Fibroblast of lung (primary cell): ENCODE data around the gene GINM1. TPM values are rescaled to one million over a fixed set of nuclear protein-coding genes. Genes with fewer than 3 reads are reported as not detected.

Experiments
- DNase-seq, 2 donors: peaks; one replicate each; pipeline versions ENCODE4 v3.0.0 to v3.0.0-alpha.2; 2010; ENCODE audit warnings: low read depth in 2 of 2
- H2AFZ ChIP-seq: 2 replicates; pipeline ENCODE4 v1.5.1; 2012; ENCODE audit warnings: low read length, control low read depth, inconsistent platforms
- H3K27ac ChIP-seq: 2 replicates; pipeline ENCODE4 v1.5.1; 2011; ENCODE audit warnings: low read length, control low read depth; ENCODE audit not compliant: insufficient read depth
- H3K27me3 ChIP-seq: 2 replicates; pipeline ENCODE4 v1.5.1; 2011; ENCODE audit warnings: mild to moderate bottlenecking, low read length; ENCODE audit not compliant: control insufficient read depth, insufficient read depth
- H3K36me3 ChIP-seq: 2 replicates; pipeline ENCODE4 v1.5.1; 2011; ENCODE audit warnings: low read length; ENCODE audit not compliant: control insufficient read depth, insufficient read depth
- H3K4me1 ChIP-seq: 2 replicates; pipeline ENCODE4 v1.5.1; 2011; ENCODE audit warnings: low read length; ENCODE audit not compliant: control insufficient read depth, insufficient read depth; ENCODE audit errors: extremely low read depth
- H3K4me2 ChIP-seq: 2 replicates; pipeline ENCODE4 v1.5.1; 2011; ENCODE audit warnings: low read length, control low read depth; ENCODE audit not compliant: insufficient read depth; ENCODE audit errors: extremely low read depth
- H3K4me3 ChIP-seq, 4 experiments: fragments of 200-600 bp in 1 of 4; sonication (generic) in 1 of 4; replicated peaks in 1 of 4; 2 replicates each; pipeline ENCODE4 v1.5.1; 2011 to 2016; ENCODE audit warnings: low read length in 4 of 4, low read depth in 3 of 4, mild to moderate bottlenecking in 3 of 4, control low read depth in 2 of 4, inconsistent platforms in 1 of 4, mixed read lengths in 1 of 4; ENCODE audit not compliant: insufficient read depth in 1 of 4; ENCODE audit errors: control extremely low read depth in 1 of 4
- H3K79me2 ChIP-seq: 2 replicates; pipeline ENCODE4 v1.5.1; 2012; ENCODE audit warnings: mild to moderate bottlenecking, low read length, inconsistent platforms; ENCODE audit not compliant: control insufficient read depth, insufficient read depth
- H3K9ac ChIP-seq: 2 replicates; pipeline ENCODE4 v1.5.1; 2011; ENCODE audit warnings: mild to moderate bottlenecking, low read length, control low read depth; ENCODE audit not compliant: insufficient read depth
- H3K9me3 ChIP-seq: 2 replicates; pipeline ENCODE4 v1.5.1; 2012; ENCODE audit warnings: low read depth, low read length; ENCODE audit not compliant: control insufficient read depth, insufficient read depth
- H4K20me1 ChIP-seq: 2 replicates; pipeline ENCODE4 v1.5.1; 2011; ENCODE audit warnings: low read length; ENCODE audit not compliant: control insufficient read depth, insufficient read depth; ENCODE audit errors: extremely low read depth
- CTCF ChIP-seq, 2 donors: IDR thresholded peaks in 1 of 2; conservative IDR thresholded peaks in 1 of 2; 1 replicate in 1 of 2; 2 replicates in 1 of 2; pipeline ENCODE4 v1.5.1; 2011 to 2012; ENCODE audit warnings: low read length in 2 of 2, control low read depth in 1 of 2, inconsistent platforms in 1 of 2, low read depth in 1 of 2, mild to moderate bottlenecking in 1 of 2
- EZH2 ChIP-seq: IDR thresholded peaks from 2 replicates; pipeline ENCODE4 v1.5.1; 2012; ENCODE audit warnings: low read length, control low read depth, mild to moderate bottlenecking; ENCODE audit errors: missing control alignments
- polyA plus RNA-seq, 2 donors: library from polyadenylated mRNA; depleted of rRNA in 1 of 2; stranded (reverse) in 1 of 2; unstranded in 1 of 2; fragments of >200 nt; gene quantifications; 2 replicates each; pipeline ENCODE4 v1.2.1, GENCODE V29; 2011 to 2012; ENCODE audit warnings: missing spikeins in 1 of 2
- total RNA-seq: library from RNA; depleted of rRNA; stranded (reverse); fragments of >200 nt; gene quantifications from 2 replicates; pipeline ENCODE4 v1.2.1, GENCODE V29; 2014

The GINM1 gene
- total and polyA plus RNA-seq, 2 donors (not counting 1 experiment from before 2014, with no cell fraction given), result 53.8 to 91.1 TPM

DNA sequence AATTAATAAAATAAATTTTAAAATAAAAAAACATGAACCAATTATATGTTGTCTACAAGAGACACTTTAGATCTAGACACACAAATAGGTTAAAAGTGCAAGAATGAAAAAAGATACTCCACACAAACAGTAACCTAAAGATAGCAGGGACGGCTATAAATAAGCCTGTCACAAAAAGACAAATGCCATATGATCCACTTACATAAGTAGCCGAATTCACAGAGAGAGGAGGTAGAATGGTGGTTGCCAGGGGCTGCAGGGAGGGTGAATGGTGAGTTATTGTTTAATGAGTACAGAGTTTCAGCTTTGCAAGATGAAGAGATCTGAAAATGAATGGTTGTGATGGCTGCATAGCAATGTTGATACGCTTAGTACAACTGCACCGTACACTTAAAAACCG is 49.6 kb downstream of the GINM1 start:
- H4K20me1 ChIP-seq, result no peaks in the 10 kb centered on the region
- no peaks in the 10 kb centered on the region for H3K79me2 ChIP-seq
- no peak overlapping the region for H3K4me3 ChIP-seq
- DNase-seq, result no peak
- H3K9ac ChIP-seq, result no peak overlapping the region
- TF ChIP-seq EZH2 (no peak), CTCF (conservative IDR thresholded peaks at IDR 0.05 in 1 of 2, IDR thresholded peaks at IDR 0.05 in 1 of 2; ENCODE audit: low read depth in 1 of 2, low read length in 2 of 2) (no peak)
- no peaks in the 10 kb centered on the region for H3K36me3 ChIP-seq
- no peak overlapping the region for H3K27ac ChIP-seq
- no peaks in the 10 kb centered on the region for H3K27me3 ChIP-seq
- H2AFZ ChIP-seq, result no peak overlapping the region
- H3K4me1 ChIP-seq, result no peaks in the 10 kb centered on the region
- no peaks in the 10 kb centered on the region for H3K9me3 ChIP-seq
- no peak overlapping the region for H3K4me2 ChIP-seq

DNA sequence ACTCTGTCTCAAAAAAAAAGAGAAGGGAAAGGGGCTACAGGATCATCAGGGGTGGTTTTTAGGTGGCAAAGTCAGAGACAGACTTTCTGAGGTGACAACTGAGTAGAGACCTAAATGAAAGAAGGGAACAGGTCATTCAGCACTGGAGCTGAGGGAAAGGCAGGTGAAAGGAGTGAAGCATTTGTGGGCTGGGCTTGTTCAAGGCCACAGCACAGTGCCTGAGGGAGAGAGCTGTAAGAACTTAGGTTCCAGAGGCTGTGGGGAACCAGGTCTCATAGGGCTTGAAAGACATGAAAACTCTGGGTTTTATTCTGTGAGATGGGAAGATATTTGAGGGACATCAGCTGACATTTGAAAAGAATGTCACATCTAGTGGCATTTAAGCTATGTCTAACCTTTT is 61.5 kb downstream of the GINM1 start:
- no peak overlapping the region for H3K4me3 ChIP-seq
- TF ChIP-seq EZH2 (no peak), CTCF (conservative IDR thresholded peaks at IDR 0.05 in 1 of 2, IDR thresholded peaks at IDR 0.05 in 1 of 2; ENCODE audit: low read depth in 1 of 2, low read length in 2 of 2) (no peak)

DNA sequence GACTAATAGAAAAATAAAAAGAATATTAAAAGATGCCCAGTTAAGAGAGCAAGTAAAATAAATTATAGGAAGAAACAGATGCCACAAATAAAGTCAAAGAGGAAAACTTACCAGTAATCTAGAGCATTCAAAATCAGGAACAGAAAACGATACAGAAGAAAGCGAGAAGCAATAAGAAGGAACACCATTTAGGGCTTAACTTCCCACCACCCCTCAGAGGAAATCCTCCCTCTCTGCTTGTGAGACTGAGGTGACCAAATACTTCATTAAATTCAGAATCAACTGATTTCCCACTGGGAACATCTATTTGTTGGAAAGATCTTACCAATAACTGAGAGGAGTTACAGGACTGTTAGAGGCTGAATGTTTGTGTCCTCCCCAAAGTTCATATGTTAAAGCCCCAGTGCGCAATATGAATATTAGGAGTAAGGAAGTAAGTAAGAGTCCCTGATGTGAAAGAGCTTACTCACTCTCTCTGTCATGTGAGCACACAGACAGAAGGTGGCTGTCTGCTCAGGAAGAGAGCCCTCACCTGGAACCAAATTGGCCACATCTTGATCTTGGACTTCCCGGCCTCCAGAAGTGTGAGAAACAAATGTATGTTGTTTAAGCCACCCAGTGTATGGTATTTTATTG is 62.8 kb downstream of the GINM1 start:
- Histone ChIP-seq H4K20me1 (no peaks in the 10 kb centered on the region), H3K4me1 (no peaks in the 10 kb centered on the region), H3K4me3 (no peak overlapping the region), H3K36me3 (no peaks in the 10 kb centered on the region), H2AFZ (no peak overlapping the region), H3K9ac (no peak overlapping the region), H3K27ac (no peak overlapping the region), H3K4me2 (no peak overlapping the region), H3K27me3 (no peaks in the 10 kb centered on the region), H3K9me3 (no peaks in the 10 kb centered on the region), H3K79me2 (no peaks in the 10 kb centered on the region)
- TF ChIP-seq EZH2 (no peak), CTCF (conservative IDR thresholded peaks at IDR 0.05 in 1 of 2, IDR thresholded peaks at IDR 0.05 in 1 of 2; ENCODE audit: low read depth in 1 of 2, low read length in 2 of 2) (no peak)
- DNase-seq, result no peak

More for the DNA sequence above, 61.5 kb downstream of the GINM1 start:
- H3K4me2 ChIP-seq, result no peak overlapping the region
- no peak overlapping the region for H3K9ac ChIP-seq
- H3K27ac ChIP-seq, result no peak overlapping the region
- H3K9me3 ChIP-seq, result no peaks in the 10 kb centered on the region
- H3K79me2 ChIP-seq, result no peaks in the 10 kb centered on the region
- H3K27me3 ChIP-seq, result no peaks in the 10 kb centered on the region
- DNase-seq, result no peak
- H4K20me1 ChIP-seq, result no peaks in the 10 kb centered on the region
- no peaks in the 10 kb centered on the region for H3K36me3 ChIP-seq
- no peaks in the 10 kb centered on the region for H3K4me1 ChIP-seq
- H2AFZ ChIP-seq, result no peak overlapping the region
